NCI-H82 treated with DMSO at 0.1 percent for 48 hours (cell line): Measurements from ENCODE around the gene RGS14.

ENCODE experiments used
- DNase-seq: peaks from one replicate; lab custom pipeline; 2025; ENCODE audit not compliant: unreplicated experiment; lab: John Stamatoyannopoulos, UW

RGS14 gene

GRCh38 chr5:177377851-177378776 is 20.4 kb downstream of the RGS14 start:
- DNase-seq: no peak

GRCh38 chr5:177378884-177379883 is 21.5 kb downstream of the RGS14 start:
- no peak for DNase-seq

GRCh38 chr5:177380805-177381126 is 23.0 kb downstream of the RGS14 start:
- no peak for DNase-seq

DNA sequence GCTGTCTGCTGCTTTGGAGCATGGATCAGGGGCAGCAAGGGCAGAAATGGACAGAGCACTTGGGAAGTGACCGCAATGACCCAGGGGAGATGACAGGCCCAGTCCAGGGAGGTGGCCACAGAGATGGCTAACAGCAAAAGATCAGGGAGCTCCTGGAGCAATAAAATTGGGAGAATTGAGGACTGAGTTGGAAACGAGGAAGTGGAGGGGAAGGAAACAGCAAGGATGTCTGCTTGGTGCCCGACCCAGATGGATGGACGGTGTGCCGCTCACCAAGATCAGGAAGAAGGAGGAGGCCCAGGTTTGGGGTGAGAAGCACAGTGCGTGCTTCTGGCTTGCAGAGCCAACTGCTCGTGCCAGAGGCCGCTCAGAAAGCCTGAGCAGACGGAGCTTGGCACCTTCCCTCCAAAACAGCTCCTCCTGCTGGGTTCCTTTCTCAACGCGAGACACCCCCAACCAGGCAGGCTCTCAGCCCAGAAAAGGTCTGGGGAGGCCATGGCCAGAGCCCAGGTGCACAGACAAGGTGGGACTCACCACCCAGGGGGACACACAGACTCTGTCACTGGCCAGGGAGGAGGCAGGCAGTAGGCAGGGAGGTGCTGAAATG is 24.8 kb downstream of the RGS14 start:
- no peak for DNase-seq

DNA sequence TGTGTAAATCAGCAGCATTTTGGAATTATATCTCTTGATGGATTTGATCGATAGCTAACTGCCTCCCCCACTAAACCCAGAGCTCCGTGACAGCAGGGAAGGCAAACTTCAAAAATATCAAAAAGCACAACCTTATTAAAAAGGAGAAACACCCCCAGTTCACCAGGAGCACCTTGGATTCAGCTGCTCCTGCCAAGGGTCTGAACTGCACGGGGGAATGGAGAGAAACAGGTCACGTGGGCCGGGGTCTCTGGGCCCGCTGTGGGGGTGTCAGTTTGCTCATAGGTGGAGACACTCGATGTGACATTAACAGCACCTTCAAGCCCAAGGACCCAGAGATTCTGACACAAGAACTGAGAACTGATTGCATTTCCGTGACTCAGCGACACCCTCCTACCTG is 25.5 kb downstream of the RGS14 start:
- no peak for DNase-seq

DNA sequence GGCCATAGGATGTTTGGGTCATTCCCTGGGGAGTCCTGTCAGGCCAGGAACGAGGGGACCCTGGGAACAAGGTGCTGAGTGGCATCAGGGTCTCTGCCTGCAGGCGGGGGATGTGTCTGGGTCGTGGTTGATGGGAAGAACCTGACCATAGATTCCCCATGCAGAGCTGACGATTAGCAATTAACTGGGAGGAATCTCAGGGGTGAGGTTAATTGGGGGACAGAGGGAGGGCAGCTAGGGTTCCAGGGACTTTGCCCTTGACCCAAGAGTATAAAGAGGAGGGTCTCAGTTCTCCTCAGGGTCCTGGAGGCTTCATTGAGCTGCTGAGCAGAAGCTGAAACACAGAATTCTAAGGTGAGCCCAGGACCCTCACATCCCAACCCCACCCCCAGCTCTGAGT is 26.4 kb downstream of the RGS14 start, which contains the start of gene SLC34A1:
TSS of gene SLC34A1 (plus strand) at position 301 of the 400 bp plus-strand sequence. CDS start 1,308 bp downstream, outside the sequence.
- no peak for DNase-seq

DNA sequence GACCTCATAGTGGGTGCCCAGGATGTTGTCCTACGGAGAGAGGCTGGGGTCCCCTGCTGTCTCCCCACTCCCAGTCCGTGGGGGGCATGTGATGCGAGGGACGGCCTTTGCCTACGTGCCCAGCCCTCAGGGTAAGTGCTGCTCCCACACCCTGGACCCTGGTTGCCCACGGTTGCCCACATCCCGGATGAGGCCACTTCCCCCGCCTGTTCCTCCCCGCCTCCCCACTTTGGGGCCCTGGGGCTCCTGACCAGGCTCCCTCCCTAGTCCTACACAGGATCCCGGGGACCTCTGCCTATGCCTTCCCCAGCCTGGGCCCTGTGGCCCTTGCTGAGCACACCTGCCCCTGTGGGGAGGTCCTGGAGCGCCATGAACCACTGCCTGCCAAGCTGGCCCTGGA is 28.0 kb downstream of the RGS14 start:
- DNase-seq: no peak

GRCh38 chr5:177386542-177386941 is 28.8 kb downstream of the RGS14 start:
- peak; percentile 13 for DNase-seq

- DNase-seq: no peak
These were observed 29.7 kb downstream of the RGS14 start for GRCh38 chr5:177387405-177387804.

GRCh38 chr5:177388521-177389052 is 30.9 kb downstream of the RGS14 start:
- no peak for DNase-seq

DNA sequence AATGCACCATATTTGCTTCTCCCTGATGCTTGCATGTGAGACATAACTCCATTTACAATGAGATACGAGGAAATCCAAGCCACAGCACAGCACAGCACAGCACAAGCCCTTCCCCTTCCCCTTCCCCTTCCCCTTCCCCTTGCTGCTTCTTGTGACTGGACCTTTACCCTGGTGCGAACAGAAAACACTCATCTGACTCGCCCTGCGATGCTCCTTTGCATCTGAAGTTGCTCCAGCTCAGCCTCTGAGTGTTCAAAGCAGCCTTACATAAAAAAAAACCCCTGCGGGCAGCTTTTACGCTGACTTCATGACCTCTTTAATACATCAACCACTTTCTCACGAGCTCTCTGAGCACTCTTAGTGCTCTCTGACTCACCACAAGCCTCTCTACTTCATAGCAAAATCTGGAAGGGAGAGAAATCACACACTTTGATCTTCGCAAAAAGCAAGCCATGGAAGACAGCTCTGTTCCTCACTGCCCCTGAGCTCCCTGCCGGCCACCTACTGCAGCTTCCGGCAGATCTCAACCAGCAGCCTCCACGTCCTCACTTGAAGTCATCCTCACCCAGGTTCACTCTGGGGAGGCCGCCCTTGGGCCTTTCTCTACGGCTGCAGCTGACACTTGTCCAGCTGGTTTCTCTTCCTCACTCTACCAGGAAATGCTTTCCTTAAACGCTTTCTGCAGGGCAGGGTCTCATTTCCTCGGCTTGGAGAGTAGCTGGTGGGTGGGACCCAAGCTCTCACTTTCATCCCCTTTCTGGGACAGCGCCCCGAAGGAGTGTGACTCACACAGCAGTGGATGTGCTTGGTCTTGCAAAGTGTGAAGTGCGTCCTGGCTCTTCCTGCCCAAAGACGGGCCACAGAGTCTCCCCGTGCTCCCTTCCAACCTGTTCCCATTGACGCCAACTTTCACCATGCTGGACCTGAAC is 31.8 kb downstream of the RGS14 start:
- no peak for DNase-seq

GRCh38 chr5:177390363-177391300 is 32.9 kb downstream of the RGS14 start:
- DNase-seq: peak; percentile 20

- no peak for DNase-seq
These were observed 35.0 kb downstream of the RGS14 start for GRCh38 chr5:177392765-177393164.

GRCh38 chr5:177393206-177393765 is 35.6 kb downstream of the RGS14 start:
- no peak for DNase-seq

- DNase-seq: no peak
These were observed 36.3 kb downstream of the RGS14 start for GRCh38 chr5:177393990-177394389.

- no peak for DNase-seq
These were observed 38.4 kb downstream of the RGS14 start for GRCh38 chr5:177396078-177396477.

GRCh38 chr5:177396807-177397206 is 39.1 kb downstream of the RGS14 start:
- no peak for DNase-seq

- no peak for DNase-seq
These were observed 40.2 kb downstream of the RGS14 start for GRCh38 chr5:177397875-177398390.
